ENCODE results near the gene MVB12B. TPM values are rescaled to one million over a fixed set of nuclear protein-coding genes. Genes with fewer than 3 reads are reported as not detected.

MVB12B gene
- total RNA-seq, 1 donor from 2014 or later = 12.8 TPM

GRCh38 chr9:126504086-126504976, 177.7 kb downstream of the MVB12B start:
- Mint-ChIP-seq H3K27ac (ENCODE audit: unreplicated experiment) (no peak overlapping the region), H3K9me3 (ENCODE audit: unreplicated experiment) (no peaks in the 10 kb centered on the region), H3K4me3 (ENCODE audit: unreplicated experiment) (no peak overlapping the region), H3K4me1 (ENCODE audit: low read depth, unreplicated experiment) (peaks cover 3% of the 10 kb centered on the region), H3K36me3 (ENCODE audit: low read depth, unreplicated experiment) (peaks cover 2% of the 10 kb centered on the region), H3K27me3 (ENCODE audit: low read depth, unreplicated experiment) (peaks cover 31% of the 10 kb centered on the region)
- no peaks in the 10 kb centered on the region for H3K27me3 ChIP-seq (ENCODE audit: insufficient read depth, low read length)
- DNase-seq (ENCODE audit: low read depth) (no peak), FAIRE-seq (no peak)
- no peak overlapping the region for H2AFZ ChIP-seq (ENCODE audit: low read depth, low read length)
- peaks cover 16% of the 10 kb centered on the region for H3K4me1 ChIP-seq (ENCODE audit: insufficient read depth, low read length)
- H3K27ac ChIP-seq (ENCODE audit: low read depth, low read length) = no peak overlapping the region
- no peaks in the 10 kb centered on the region for H3K79me2 ChIP-seq (ENCODE audit: insufficient read depth, low read length)
- H3K4me2 ChIP-seq (ENCODE audit: low read length) = no peak overlapping the region
- H3K4me3 ChIP-seq (ENCODE audit: insufficient read depth, low read depth, low read length) = no peak overlapping the region
- no peaks in the 10 kb centered on the region for H3K9me3 ChIP-seq (ENCODE audit: insufficient read depth, low read depth, low read length)
- H3K9ac ChIP-seq (ENCODE audit: low read length) = no peak overlapping the region
- peaks cover 8% of the 10 kb centered on the region for H4K20me1 ChIP-seq (ENCODE audit: insufficient read depth, low read length)
- TF ChIP-seq CTCF (IDR thresholded peaks at IDR 0.05; ENCODE audit: insufficient read depth, low read depth, low read length) = no peak
- TF ChIP-seq EZH2 (IDR thresholded peaks at IDR 0.05; ENCODE audit: insufficient read depth, low read length) = no peak
- no peaks in the 10 kb centered on the region for H3K36me3 ChIP-seq (ENCODE audit: insufficient read depth, low read length)

- no peak for FAIRE-seq
- H3K27ac Mint-ChIP-seq (ENCODE audit: unreplicated experiment) = no peak overlapping the region
- Histone ChIP-seq H3K4me1 (ENCODE audit: insufficient read depth, low read length) (peaks cover 12% of the 10 kb centered on the region), H2AFZ (ENCODE audit: low read depth, low read length) (no peak overlapping the region), H3K79me2 (ENCODE audit: insufficient read depth, low read length) (no peaks in the 10 kb centered on the region), H3K4me2 (ENCODE audit: low read length) (no peak overlapping the region), H3K4me3 (ENCODE audit: insufficient read depth, low read depth, low read length) (no peak overlapping the region), H3K27me3 (ENCODE audit: insufficient read depth, low read length) (no peaks in the 10 kb centered on the region), H3K36me3 (ENCODE audit: insufficient read depth, low read length) (no peaks in the 10 kb centered on the region), H3K9ac (ENCODE audit: low read length) (no peak overlapping the region), H3K27ac (ENCODE audit: low read depth, low read length) (no peak overlapping the region), H3K9me3 (ENCODE audit: insufficient read depth, low read depth, low read length) (no peaks in the 10 kb centered on the region), H4K20me1 (ENCODE audit: insufficient read depth, low read length) (peaks cover 8% of the 10 kb centered on the region)
- peaks cover 34% of the 10 kb centered on the region for H3K27me3 Mint-ChIP-seq (ENCODE audit: low read depth, unreplicated experiment)
- peaks cover 3% of the 10 kb centered on the region for H3K4me1 Mint-ChIP-seq (ENCODE audit: low read depth, unreplicated experiment)
- DNase-seq (ENCODE audit: low read depth) = no peak
- H3K4me3 Mint-ChIP-seq (ENCODE audit: unreplicated experiment) = no peak overlapping the region
- H3K9me3 Mint-ChIP-seq (ENCODE audit: unreplicated experiment) = no peaks in the 10 kb centered on the region
- peaks cover 2% of the 10 kb centered on the region for H3K36me3 Mint-ChIP-seq (ENCODE audit: low read depth, unreplicated experiment)
- TF ChIP-seq EZH2 (IDR thresholded peaks at IDR 0.05; ENCODE audit: insufficient read depth, low read length) (no peak), CTCF (IDR thresholded peaks at IDR 0.05; ENCODE audit: insufficient read depth, low read depth, low read length) (no peak)
These were observed 178.4 kb downstream of the MVB12B start for GRCh38 chr9:126504977-126505455.

Data from astrocyte (in vitro differentiated cells and primary cell).